HG02938 (cell line): ENCODE measurements around the gene NINL.
"Not testable (repeated sequence)": the region's sequence is repeated elsewhere in the genome, so short reads cannot be mapped to it uniquely, and the experiment has no call there.

ENCODE experiments used
- ATAC-seq: cut with Tn5 transposase; IDR thresholded peaks from one replicate; pipeline ENCODE4 v1.9.1; 2021; ENCODE audit warnings: mild to moderate bottlenecking, moderate library complexity; ENCODE audit not compliant: unreplicated experiment

Gene NINL

DNA sequence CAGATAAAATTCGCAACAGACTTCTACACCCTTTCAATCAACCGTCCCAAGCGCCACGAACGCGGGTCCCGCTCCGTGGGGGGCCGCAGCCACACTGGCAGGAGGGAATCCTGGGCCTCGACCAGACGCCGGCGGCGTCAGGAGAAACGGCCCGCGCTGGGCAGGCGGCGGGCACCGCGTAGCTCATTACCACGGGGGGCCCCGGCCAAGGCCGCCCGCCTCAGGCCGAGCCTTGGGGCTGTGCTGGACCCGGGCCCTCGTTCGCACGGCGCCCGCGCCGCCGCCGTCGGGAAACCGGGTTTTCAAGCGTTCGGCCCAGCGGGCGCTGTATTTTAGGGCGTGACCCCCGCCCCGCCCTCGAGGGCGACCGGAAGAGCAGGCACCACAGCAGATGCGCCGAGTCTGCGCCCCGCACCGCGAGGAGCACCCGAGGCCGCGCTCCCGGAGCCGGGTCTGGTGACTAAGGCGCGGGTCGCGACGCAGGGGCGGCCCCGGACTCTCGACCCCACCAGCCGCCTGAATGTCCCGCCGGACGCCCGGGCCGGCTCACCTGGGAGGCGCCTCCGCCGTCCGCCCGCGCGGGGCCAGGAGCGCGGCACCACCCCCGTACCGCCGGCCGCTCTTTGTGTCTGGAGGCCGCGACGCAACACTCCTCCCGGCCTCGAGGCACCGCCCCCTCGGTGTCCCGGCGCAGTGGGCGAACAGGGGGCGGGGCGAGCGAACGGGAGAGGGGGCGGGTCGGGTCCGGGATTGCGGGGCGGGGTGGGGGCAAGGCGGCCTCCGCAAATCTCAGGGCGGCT lies at the start of gene NINL:
Gene NINL, minus strand, starts transcription at position 627 of the 800 bp plus-strand sequence. CDS start 58,944 bp downstream, outside the sequence.
- peak; percentile 65 for ATAC-seq

DNA sequence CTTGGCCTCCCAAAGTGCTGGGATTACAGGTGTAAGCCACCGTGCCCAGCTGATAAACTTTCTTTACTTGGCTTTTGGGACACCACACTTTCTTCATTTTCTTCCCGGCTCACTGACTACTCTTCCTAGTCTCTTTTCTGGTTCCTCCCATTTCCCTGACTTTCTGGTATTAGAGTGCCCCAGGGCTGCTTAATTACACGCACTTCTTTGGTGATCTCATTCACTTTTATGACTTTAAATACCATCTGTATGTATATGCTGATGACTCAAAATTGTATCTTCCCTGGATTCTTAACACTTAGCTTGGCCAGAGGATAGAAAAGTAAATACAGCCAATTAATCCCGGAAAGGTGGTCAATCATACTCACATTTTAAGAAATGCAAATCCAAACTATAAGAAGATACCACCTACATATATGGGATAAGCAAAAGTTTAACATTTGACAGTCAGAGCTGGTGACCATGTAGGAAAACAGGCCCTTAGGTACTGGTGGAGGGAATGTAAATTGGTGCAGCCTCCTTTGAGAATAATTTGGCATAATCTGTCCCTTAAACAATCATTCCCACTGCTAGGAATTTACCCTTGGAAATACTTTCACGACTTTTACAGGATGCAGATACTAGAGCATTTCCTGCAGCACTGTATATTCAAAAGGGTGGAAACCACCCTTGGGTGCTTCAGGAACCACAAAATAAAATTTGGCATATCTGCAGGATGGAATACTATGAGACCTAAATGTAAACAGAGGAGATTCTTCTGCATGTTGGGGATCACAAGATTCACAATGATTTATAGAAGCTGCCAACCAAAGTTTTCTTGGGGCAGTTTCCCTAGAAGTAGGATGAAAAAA lies 47.8 kb upstream of the NINL start:
- ATAC-seq = no peak

DNA sequence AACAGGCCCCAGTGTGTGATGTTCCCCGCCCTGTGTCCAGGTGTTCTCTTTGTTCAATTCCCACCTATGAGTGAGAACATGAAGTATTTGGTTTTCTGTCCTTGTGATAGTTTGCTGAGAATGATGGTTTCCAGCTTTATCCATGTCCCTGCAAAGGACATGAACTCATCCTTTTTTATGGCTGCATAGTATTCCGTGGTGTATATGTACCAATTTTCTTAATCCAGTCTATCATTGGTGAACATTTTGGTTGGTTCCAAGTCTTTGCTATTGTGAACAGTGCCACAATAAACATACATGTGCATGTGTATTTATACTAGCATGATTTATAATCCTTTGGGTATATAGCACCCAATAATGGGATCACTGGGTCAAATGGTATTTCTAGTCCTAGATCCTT lies 45.3 kb upstream of the NINL start:
- not testable (repeated sequence) for ATAC-seq

DNA sequence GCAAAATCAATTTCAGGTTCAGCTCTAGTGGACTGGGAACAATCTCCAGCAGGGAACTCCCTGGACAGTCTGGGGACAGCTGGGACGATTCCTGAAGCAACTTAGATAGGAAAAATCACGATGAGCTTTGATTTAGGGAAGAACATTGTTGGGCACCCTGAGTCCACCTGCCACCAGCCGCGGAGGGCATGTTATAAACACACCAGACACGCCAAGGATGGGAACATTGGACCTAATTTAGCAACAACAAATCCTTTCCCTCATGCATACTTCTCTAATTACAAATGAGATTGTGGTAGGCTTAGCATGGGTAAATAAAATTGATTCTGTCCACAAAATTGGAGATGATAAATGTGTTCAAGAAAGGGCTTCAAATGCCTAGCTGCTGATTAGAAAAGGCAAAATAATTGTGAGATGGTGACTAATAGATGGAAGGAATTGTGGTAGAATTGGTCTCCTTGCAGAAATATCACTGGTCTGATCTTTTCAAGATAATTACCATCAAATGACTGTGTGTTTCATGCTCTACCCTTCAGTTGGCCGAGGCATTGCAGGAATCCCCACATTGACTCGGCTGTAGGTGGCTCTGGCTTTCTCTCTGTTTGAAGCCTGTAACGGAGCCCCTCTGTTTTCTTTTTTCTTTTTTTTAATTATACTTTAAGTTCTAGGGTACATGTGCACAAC lies 44.6 kb upstream of the NINL start:
- no peak for ATAC-seq

DNA sequence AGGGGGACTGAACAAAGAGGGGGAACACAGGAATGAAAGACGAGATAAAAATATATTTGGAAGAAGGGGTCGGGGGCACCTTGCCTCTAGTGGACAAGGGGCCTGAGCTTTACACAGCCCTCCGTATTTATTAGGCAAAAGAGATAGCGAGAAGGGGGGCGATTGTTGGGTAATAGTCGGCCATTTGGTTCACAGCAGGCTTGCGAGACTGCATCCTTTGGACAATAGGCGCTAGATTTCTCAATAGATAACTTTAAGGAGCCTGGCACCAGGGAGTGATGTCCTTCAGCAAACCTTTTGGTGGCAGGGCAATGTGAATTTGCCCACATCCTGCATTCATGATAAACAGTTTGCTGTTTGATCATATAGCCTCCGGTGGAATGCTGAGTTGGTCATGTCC lies 41.4 kb upstream of the NINL start:
- no peak for ATAC-seq

DNA sequence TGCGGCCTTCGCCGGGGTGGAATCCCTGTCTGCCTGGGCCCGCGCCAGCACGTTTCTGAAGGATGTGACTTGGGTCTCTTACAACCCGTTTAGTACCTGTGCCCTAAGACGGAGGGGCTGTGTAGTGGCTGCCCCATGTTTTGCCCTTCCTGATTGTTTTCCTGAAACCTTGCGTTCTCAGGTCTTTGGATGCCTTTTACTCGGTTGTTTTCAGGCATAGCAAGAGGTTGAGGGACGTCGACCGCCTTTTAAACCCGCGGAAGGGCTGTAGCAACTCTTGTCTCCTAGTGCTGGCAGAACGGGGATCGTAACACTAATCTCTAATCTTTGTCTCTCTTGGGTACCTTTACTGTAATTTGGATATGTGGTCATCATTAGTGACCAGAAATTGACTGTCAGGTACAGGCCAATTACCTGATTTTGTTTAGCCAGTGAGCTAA lies 39.2 kb upstream of the NINL start:
- ATAC-seq = no peak

DNA sequence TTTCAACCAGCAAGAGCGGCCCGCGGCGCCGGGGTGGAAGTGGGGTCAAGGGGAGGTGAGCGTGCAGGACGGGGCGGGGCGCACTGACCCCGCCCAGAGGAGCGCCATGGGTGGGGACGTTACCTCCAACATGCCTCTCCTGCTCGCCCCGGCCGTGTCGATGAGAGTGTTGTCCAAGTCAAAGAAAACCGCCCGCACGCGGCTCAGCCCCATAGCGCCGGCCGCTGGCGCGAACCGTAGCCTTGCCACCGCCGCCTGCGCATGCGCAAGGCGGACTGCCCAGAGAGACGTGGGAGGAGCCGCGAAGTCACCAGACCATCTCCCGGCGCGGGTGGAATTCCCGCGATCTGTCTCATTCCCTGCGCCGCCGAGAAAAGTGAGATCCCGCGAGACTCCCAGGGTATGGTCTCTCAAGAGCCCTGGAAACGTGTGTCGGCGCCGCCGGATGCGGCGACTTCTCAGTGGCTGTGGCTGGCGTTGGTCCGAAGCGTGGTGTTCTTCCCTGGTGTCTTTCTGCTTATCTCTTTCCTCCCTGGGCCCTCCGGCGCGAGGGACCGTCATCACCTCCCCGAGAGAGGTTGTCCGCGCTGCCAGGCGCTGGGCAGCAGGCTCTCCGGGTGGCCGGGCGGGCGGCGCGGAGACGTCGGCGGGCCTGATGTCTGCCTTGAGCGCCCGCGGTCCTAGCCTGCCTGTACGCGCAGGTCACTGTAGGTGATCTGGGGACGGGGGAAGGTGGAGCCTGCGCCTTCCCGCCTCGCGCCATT lies 38.6 kb upstream of the NINL start, which contains the start of gene NANP:
Gene NANP, minus strand, starts transcription at position 279 of the 764 bp plus-strand sequence. Its CDS starts 66 bp downstream, at position 213.
- ATAC-seq = peak; percentile 80

DNA sequence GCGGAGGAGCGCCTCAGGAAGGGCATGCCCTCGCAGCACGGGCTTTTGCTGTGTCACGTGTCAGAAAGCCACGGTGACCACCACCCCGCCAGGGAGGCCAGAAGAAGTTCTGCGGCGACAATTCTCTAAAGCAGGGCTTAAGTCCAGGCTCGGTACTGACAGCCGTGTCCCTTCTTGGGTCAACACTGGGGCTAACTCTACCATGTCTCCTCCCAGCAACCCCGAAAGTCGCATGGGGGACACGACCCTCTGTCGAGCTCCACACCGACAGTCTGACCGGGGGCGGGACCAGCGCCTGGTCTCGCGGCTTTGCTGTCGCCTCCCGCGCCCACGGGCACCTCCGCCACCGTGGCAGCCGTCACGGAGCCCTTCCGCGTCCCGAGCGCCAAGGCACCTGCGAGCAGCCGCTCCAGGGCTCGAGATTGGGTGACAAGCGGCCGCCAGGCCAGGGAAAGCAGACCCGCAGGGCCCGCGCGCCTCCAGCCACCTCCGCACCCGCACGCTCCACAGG lies 37.9 kb upstream of the NINL start:
- ATAC-seq = peak; percentile 20

DNA sequence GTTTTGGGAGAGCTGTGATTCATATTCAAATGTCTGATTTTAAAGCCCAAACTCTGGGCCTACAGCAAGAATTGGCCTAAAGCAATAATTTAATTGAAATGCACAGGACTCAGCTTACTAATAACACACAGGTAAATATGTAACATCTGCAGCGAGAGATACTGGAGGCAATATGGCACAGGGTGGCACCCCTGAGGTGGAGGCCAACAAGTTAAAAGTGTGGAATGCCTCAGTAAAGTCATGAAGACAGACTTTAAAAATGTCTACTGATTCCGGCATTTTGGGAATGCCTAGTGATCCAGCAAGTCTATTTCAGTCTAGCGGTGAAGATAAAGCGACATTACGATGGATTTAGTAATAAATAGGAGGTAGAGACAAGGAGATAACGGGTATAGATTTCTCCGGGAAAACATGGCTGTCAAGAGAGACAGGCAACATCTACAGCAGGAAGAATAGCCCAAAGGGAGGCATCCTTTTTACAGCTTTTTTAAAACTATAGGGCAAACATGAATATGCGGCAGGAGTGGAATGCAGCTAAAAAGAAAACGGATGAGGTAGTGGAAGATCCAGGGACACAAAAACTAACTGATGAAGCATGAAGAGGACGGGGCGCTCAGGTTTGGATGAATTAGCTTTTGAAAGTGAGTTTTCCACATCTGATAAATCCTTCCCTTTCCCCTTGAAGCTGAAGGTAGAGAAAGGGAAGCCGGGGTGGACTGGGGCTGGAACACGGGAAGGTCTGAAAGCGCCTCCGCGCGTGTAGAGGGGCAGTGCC lies 37.3 kb upstream of the NINL start:
- no peak for ATAC-seq

DNA sequence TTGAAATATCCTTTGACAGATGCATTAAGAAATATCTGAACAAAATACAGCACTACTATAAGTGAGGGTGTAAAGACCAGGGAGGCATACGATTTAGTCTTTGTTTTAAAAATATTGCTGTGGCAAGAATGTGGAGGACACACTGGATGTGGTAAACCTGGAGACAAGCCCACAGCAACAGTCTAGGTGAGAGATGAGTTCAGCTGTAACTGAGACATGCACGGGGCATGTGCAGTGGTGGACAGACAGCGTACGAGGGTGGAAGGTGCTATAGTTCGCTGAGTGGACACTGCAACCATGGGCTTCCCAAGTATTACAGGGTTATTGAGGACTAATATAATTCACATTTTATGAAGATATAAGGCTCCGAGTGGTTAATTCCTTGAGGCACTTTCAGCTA lies 36.7 kb upstream of the NINL start:
- ATAC-seq = no peak

DNA sequence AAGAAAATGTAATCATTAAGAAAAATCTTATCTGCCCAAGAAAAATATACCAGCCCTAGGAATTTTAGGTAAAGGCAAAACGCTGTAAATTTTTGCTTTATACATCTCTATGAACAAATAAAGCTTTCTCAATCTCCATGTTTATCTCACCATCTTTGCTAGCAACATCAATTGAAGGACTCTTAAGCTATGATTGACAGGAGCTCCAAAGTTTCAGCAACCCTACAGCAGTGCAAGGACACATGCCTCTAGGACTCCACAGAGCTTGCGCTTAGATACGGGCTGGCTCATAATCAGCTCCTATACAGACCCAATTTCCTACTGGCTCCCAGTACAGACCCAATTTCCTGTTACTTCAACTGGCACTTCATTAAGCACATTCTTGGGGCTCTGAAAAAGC lies 34.2 kb upstream of the NINL start:
- no peak for ATAC-seq

DNA sequence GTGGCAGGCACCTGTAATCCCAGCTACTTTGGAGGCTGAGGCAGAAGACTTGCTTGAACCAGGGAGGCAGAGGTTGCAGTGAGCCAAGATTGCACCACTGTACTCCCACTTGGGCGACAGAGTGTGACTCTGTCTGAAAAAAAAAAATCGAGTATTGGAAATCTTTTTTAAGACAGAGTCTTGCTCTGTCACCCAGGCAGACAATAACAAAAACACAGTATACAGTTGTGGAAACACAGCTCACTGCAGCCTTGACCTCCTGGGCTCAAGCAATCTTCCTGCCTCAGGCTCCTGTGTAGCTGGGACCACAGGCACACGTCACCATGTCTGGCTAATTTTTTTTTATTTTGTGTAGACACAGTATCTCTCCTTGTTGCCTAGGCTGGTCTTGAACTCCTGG lies 23.4 kb upstream of the NINL start:
- ATAC-seq = no peak

DNA sequence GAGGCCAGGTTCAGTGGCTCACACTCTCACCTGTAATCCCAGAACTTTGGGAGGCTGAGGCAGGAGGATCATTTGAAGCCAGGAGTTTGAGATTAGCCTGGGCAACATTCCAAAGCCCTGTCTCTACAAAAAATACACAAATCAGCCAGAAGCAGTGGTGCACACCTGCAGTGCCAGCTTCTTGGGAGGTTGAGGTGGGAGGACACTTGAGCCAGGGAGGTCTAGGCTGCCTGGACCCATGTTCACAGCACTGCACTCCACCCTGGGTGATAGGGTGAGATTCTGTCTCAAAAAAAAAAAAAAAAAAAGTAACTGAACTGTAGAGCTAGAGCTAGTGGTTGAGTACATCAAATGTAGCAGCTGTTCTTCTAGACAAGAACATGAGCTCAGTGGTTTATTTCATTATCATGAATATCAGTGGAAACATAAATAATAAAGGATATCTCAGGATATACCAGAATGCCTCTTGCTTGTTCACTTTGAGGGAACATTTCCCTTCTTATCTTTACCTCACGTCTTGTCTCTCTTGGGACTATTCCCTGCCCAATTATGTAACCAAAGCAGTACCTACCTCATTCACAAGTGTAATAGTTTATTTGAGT lies 20.9 kb upstream of the NINL start:
- no peak for ATAC-seq

DNA sequence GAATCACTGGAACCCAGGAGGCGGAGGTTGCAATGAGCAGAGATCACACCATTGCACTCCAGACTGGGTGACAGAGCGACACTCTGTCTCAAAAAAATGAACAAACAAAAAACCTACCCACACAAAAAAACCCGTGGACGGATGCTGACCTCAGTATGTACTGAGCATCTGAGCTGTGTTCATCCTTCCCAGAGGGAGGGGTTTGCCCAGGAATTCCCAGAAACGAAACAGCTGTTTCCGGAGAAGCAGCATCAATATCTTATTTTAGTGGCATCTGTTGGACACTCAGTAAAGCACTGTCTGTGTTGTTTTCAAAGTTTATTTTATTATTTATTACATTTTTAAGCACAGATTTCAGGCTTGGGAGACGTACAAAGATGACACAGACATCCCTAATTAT lies 19.8 kb upstream of the NINL start:
- no peak for ATAC-seq

DNA sequence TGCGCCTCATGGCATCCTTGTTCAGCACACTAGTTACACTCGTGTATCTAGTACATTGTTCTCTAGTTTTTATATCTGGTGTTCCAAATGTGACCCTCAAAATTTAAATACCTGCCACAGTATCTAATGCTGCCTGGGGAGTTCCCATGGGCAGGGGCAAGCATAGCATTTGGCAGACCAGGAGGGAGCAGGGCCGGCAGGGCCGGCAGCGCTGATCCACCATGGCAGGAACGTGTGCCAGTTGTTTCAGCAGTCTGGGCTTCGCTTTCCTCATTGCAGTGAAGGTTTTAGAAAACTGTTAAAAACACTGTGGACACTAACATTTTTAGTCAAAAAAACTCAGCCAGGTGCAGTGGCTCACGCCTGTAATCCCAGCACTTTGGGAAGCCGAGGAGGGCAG lies 19.3 kb upstream of the NINL start:
- ATAC-seq = no peak

DNA sequence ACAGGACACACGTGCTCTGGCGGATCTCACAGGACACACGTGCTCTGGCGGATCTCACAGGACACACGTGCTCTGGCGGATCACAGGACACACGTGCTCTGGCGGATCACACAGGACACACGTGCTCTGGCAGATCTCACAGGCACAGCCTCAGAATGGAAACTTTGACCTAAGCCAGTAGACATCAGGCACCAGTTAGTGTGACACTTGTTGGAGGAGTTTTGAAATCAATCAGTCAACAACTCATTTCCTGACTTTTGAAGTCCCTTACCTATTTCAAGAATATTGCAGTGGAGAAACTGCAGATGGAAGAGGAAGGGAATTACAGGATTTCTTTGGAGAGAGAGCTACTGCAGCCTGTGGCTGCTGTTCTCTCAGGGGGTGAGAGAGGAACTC lies 17.6 kb upstream of the NINL start:
- ATAC-seq = not testable (repeated sequence)

DNA sequence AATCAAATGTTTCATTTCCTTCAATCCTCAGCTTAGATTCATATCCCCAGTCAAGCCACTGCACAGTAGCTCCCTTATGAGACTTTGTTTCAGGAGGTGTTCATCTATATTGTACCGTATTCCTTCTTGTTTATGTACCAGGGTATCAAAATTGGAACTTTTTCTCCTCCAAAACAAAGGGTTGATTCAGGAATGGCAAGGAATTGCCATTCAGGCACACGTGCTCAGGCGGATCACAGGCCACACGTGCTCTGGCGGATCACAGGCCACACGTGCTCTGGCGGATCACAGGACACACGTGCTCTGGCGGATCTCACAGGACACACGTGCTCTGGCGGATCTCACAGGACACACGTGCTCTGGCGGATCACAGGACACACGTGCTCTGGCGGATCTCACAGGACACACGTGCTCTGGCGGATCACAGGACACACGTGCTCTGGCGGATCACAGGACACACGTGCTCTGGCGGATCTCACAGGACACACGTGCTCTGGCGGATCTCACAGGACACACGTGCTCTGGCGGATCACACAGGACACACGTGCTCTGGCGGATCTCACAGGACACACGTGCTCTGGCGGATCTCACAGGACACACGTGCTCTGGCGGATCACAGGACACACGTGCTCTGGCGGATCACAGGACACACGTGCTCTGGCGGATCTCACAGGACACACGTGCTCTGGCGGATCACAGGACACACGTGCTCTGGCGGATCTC lies 17.0 kb upstream of the NINL start:
- ATAC-seq = not testable (repeated sequence)

DNA sequence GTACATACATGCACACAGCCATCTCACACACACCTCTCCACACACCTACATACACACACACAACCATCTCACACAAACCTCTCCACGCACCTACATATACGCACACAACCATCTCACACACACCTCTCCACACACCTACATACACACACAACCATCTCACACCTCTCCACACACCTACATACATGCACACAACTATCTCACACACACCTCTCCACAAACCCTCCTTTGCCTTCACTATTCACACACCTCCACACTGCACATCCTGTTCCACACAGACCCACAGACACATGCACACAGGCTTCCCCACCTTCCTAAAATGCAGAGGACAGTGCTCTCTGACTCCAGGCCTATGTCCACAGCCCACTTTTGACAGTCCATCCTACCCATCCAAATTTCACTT lies 16.3 kb upstream of the NINL start:
- ATAC-seq = no peak

DNA sequence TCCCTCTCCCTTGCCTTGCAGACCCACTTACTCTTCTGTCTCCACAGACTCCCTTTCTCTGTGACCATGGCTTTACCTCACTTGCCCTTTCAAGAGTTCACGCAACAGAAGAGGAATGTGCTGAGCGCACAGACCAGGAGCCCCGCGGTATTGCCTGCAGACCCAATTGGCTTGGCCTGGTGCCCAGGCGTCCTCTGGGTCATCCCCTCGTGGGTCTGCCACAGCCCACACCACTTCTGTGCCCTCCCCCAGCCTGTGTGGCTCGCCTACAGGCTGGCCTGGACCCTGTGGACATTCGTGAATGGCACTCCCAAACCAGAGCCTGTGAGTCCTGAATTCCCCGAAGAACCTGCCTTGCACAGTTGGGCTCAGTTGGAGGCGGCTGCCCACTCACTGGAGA lies 15.3 kb upstream of the NINL start:
- ATAC-seq = no peak
